SU-DHL-6 (cell line): ENCODE measurements around the gene OTUB2.

ENCODE experiments used
- H2AFZ ChIP-seq: fragments of 200-600 bp; sonication (generic); 2 replicates; pipeline ENCODE4 v1.6.1; 2014; ENCODE audit warnings: low read depth, mild to moderate bottlenecking, moderate library complexity, mixed read lengths, antibody characterized with exemption, low read length; ENCODE audit not compliant: severe bottlenecking
- H3F3A ChIP-seq: fragments of 200-600 bp; shearing (Covaris generic); 2 replicates; pipeline ENCODE4 v1.6.0; 2016; ENCODE audit warnings: antibody characterized with exemption, mild to moderate bottlenecking; ENCODE audit not compliant: insufficient read depth
- H3K27ac ChIP-seq: fragments of 200-600 bp; sonication (generic); 2 replicates; pipeline ENCODE4 v1.5.1; 2016; ENCODE audit warnings: low read depth, mild to moderate bottlenecking, low read length, moderate library complexity, mixed read lengths
- H3K27me3 ChIP-seq: fragments of 200-600 bp; sonication (generic), shearing (Covaris generic); 2 replicates; pipeline ENCODE4 v1.6.0; 2014; ENCODE audit warnings: mild to moderate bottlenecking, low read length
- H3K36me3 ChIP-seq: fragments of 200-600 bp; sonication (generic); 2 replicates; pipeline ENCODE4 v1.6.1; 2014; ENCODE audit warnings: mild to moderate bottlenecking, low read length, mixed read lengths
- H3K4me2 ChIP-seq: fragments of 300-600, 200-600 bp; shearing (Covaris generic), sonication (generic); 2 replicates; pipeline ENCODE4 v1.6.0; 2014; ENCODE audit warnings: low read length, low read depth, mild to moderate bottlenecking; ENCODE audit not compliant: poor library complexity, severe bottlenecking
- H3K4me3 ChIP-seq: fragments of 200-600 bp; sonication (generic); 2 replicates; pipeline ENCODE4 v1.5.1; 2014; ENCODE audit warnings: antibody characterized with exemption, low read length, mild to moderate bottlenecking, mixed read lengths; ENCODE audit not compliant: insufficient read depth, poor library complexity, severe bottlenecking
- H3K79me2 ChIP-seq: fragments of 200-600 bp; sonication (generic); 2 replicates; pipeline ENCODE4 v1.6.1; 2014; ENCODE audit warnings: mild to moderate bottlenecking, low read length, moderate library complexity; ENCODE audit not compliant: insufficient read depth
- H3K9ac ChIP-seq: fragments of 200-600 bp; sonication (generic); 2 replicates; pipeline ENCODE4 v1.7.0; 2014; ENCODE audit warnings: mild to moderate bottlenecking, low read length
- H3K9me2 ChIP-seq: fragments of 200-600 bp; sonication (generic); replicated peaks from 2 replicates; pipeline ENCODE4 v1.6.1; 2014; ENCODE audit warnings: low read length; ENCODE audit not compliant: insufficient read depth
- H3K9me3 ChIP-seq: fragments of 200-600 bp; sonication (generic); 2 replicates; pipeline ENCODE4 v1.6.1; 2014; ENCODE audit warnings: low read length, mixed read lengths; ENCODE audit not compliant: insufficient read depth
- H4K20me1 ChIP-seq: fragments of 200-600 bp; sonication (generic); 2 replicates; pipeline ENCODE4 v1.6.1; 2014; ENCODE audit warnings: low read depth, mild to moderate bottlenecking, antibody characterized with exemption, low read length, moderate library complexity, mixed read lengths
- CTCF ChIP-seq: fragments of 200-600 bp; sonication (generic); IDR thresholded peaks from one replicate; pipeline ENCODE4 v1.5.1; 2017; ENCODE audit warnings: antibody characterized with exemption, mild to moderate bottlenecking, low read length, moderate library complexity; ENCODE audit not compliant: insufficient read depth, poor library complexity, severe bottlenecking
- EZH2phosphoT487 ChIP-seq: fragments of 200-600 bp; sonication (generic), shearing (Covaris generic); conservative IDR thresholded peaks from 2 replicates; pipeline ENCODE4 v1.6.1; 2018; ENCODE audit warnings: mild to moderate bottlenecking, antibody characterized with exemption, low read length, moderate library complexity, mixed read lengths

Gene OTUB2

DNA sequence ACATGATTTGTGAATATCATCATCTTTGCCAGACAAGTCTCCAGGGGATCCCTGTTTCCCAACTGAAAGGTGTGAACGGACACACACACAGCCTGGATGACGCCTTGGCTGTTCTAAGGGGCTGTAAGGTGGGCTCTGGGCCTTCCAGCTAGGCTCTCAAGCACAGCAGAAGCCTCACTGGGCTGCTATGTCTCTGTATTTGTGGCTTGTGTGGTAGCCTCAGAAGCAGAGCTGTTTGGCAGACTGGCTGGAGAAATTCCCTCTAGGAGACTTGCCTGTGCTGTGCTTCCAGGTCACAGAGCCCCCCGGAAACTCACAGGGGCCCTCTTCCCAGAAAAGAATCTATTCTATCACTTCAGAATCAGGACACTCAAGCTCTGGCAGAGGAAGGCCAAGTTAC lies 21.4 kb downstream of the OTUB2 start:
- peaks cover 12% of the 10 kb centered on the region; the same call in 1 of the 2 replicates for H3K36me3 ChIP-seq
- H2AFZ ChIP-seq = no peak overlapping the region
- H3K4me3 ChIP-seq = no peak overlapping the region
- H3K9me3 ChIP-seq = no peaks in the 10 kb centered on the region
- no peaks in the 10 kb centered on the region for H4K20me1 ChIP-seq
- no peak overlapping the region for H3K27ac ChIP-seq
- no peak overlapping the region for H3K9ac ChIP-seq
- H3F3A ChIP-seq = no peaks in the 10 kb centered on the region
- no peaks in the 10 kb centered on the region for H3K27me3 ChIP-seq
- no peak overlapping the region for H3K4me2 ChIP-seq
- H3K79me2 ChIP-seq = no peaks in the 10 kb centered on the region
- TF ChIP-seq CTCF (no peak), EZH2phosphoT487 (no peak)
- H3K9me2 ChIP-seq = no peaks in the 10 kb centered on the region

DNA sequence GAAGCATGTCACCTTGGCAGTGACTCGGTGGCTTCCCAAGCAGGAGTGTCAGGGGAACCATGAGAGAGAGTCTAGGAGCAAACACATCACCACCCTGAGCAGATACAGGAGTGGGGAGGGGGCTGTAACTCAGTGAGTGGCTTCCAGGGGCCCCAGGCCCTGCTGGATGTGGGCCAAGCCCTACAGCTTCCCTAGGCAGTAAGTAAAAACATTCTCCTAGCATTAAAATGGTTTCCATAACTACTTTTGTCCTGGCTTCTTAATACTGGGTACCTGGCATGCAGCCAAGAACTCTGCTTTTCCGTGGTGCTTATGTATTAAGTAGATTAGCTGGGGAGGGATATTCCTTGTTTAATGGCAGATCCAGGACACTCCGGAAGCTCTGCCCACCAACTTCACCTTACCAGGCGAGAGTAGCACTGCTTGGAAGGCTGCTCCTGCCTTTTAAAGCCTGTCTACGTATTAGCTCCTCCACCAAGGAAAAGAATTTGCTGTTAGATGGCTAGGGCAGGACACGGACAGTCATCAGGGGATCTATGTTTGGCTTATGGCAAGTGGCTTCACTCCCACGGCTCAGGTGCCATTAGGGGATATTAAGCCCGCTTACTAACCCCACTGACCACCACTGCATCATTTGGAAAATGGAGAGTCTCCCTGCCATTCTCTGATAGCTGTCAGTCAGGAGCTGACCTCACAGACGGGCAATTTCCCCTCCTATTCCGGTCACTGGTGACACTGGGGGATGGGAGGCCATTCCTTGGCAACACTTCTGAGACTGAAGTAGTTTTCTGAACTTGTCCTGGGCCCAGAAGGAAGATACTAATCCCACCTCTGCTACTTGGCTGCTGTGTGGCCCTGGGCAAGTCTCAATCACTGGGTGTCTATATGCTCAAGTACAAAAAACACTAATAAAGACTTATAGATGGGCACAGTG lies 22.8 kb downstream of the OTUB2 start:
- Histone ChIP-seq H3K36me3 (peaks cover 12% of the 10 kb centered on the region; the same call in 1 of the 2 replicates), H3F3A (no peaks in the 10 kb centered on the region), H3K9me2 (no peaks in the 10 kb centered on the region), H3K9me3 (no peaks in the 10 kb centered on the region), H3K4me2 (no peak overlapping the region), H2AFZ (no peak overlapping the region), H3K27ac (no peak overlapping the region), H4K20me1 (no peaks in the 10 kb centered on the region), H3K79me2 (no peaks in the 10 kb centered on the region), H3K4me3 (no peak overlapping the region), H3K9ac (no peak overlapping the region), H3K27me3 (no peaks in the 10 kb centered on the region)
- TF ChIP-seq CTCF (no peak), EZH2phosphoT487 (no peak)

GRCh38 chr14:94049625-94050023 lies 23.5 kb downstream of the OTUB2 start:
- Histone ChIP-seq H3K27me3 (no peaks in the 10 kb centered on the region), H3K9ac (no peak overlapping the region), H3K27ac (no peak overlapping the region), H3K4me3 (no peak overlapping the region), H2AFZ (no peak overlapping the region), H3F3A (no peaks in the 10 kb centered on the region), H3K9me2 (no peaks in the 10 kb centered on the region), H3K4me2 (no peak overlapping the region), H3K36me3 (peaks cover 12% of the 10 kb centered on the region; the same call in 1 of the 2 replicates), H3K9me3 (no peaks in the 10 kb centered on the region), H4K20me1 (no peaks in the 10 kb centered on the region), H3K79me2 (no peaks in the 10 kb centered on the region)
- TF ChIP-seq CTCF (no peak), EZH2phosphoT487 (no peak)
